ENCODE measurements around the gene ATG10.
A peak's percentile ranks its signal among the peaks of the same experiment; 100 is the strongest.
"Not testable (repeated sequence)": the region's sequence is repeated elsewhere in the genome, so short reads cannot be mapped to it uniquely, and the experiment has no call there.

Gene ATG10

GRCh38 chr5:81971712-81972491 is at the start of gene ATG10:
ATG10 (plus strand) TSS chr5:81972023; CDS start chr5:81987571, 15,548 bp downstream.
- DNase-seq (ENCODE audit: low read depth in 2 of 3, low spot score in 2 of 3), result peak; percentile 67 to 89 (median 70)

- DNase-seq (ENCODE audit: low read depth in 2 of 3, low spot score in 2 of 3), result no peak
These were observed 49.0 kb upstream of the ATG10 start for GRCh38 chr5:81922854-81923279.

GRCh38 chr5:81924442-81924841 is 47.4 kb upstream of the ATG10 start:
- no peak for DNase-seq (ENCODE audit: low read depth in 2 of 3, low spot score in 2 of 3)

GRCh38 chr5:81925009-81925408 is 46.8 kb upstream of the ATG10 start:
- DNase-seq (ENCODE audit: low read depth in 2 of 3, low spot score in 2 of 3), result no peak

GRCh38 chr5:81925981-81926380 is 45.8 kb upstream of the ATG10 start:
- DNase-seq (ENCODE audit: low read depth in 2 of 3, low spot score in 2 of 3), result no peak

- DNase-seq (ENCODE audit: low read depth in 2 of 3, low spot score in 2 of 3), result no peak
These were observed 35.8 kb upstream of the ATG10 start for GRCh38 chr5:81936066-81936465.

- DNase-seq (ENCODE audit: low read depth in 2 of 3, low spot score in 2 of 3), result no peak
These were observed 35.1 kb upstream of the ATG10 start for GRCh38 chr5:81936750-81937149.

GRCh38 chr5:81942746-81943145 is 29.1 kb upstream of the ATG10 start:
- no peak for DNase-seq (ENCODE audit: low read depth in 2 of 3, low spot score in 2 of 3)

- no peak for DNase-seq (ENCODE audit: low read depth in 2 of 3, low spot score in 2 of 3)
These were observed 23.5 kb upstream of the ATG10 start for GRCh38 chr5:81948349-81948748.

GRCh38 chr5:81949462-81949861 is 22.4 kb upstream of the ATG10 start:
- DNase-seq (ENCODE audit: low read depth in 2 of 3, low spot score in 2 of 3), result no peak

- DNase-seq (ENCODE audit: low read depth in 2 of 3, low spot score in 2 of 3), result no peak
These were observed 20.8 kb upstream of the ATG10 start for GRCh38 chr5:81950996-81951395.

- not testable (repeated sequence) for DNase-seq (ENCODE audit: low read depth in 2 of 3, low spot score in 2 of 3)
These were observed 17.0 kb upstream of the ATG10 start for GRCh38 chr5:81954796-81955195.

- DNase-seq (ENCODE audit: low read depth in 2 of 3, low spot score in 2 of 3), result not testable (repeated sequence)
These were observed 13.7 kb upstream of the ATG10 start for GRCh38 chr5:81958129-81958528.

- no peak for DNase-seq (ENCODE audit: low read depth in 2 of 3, low spot score in 2 of 3)
These were observed 10.0 kb upstream of the ATG10 start for GRCh38 chr5:81961651-81962440.

- no peak for DNase-seq (ENCODE audit: low read depth in 2 of 3, low spot score in 2 of 3)
These were observed 8.3 kb upstream of the ATG10 start for GRCh38 chr5:81963544-81963943.

GRCh38 chr5:81965524-81965923 is 6.3 kb upstream of the ATG10 start:
- DNase-seq (ENCODE audit: low read depth in 2 of 3, low spot score in 2 of 3), result no peak

GRCh38 chr5:81969226-81969625 is 2.6 kb upstream of the ATG10 start:
- DNase-seq (ENCODE audit: low read depth in 2 of 3, low spot score in 2 of 3), result no peak

GRCh38 chr5:81969912-81970311 is 1.9 kb upstream of the ATG10 start:
- no peak for DNase-seq (ENCODE audit: low read depth in 2 of 3, low spot score in 2 of 3)

- DNase-seq (ENCODE audit: low read depth in 2 of 3, low spot score in 2 of 3), result peak in 1 of 3 experiments; percentile 6
These were observed 612 bp upstream of the ATG10 start for GRCh38 chr5:81971111-81971711.

- DNase-seq (ENCODE audit: low read depth in 2 of 3, low spot score in 2 of 3), result no peak
These were observed 615 bp downstream of the ATG10 start for GRCh38 chr5:81972492-81972783.

- no peak for DNase-seq (ENCODE audit: low read depth in 2 of 3, low spot score in 2 of 3)
These were observed 8.3 kb downstream of the ATG10 start for GRCh38 chr5:81980160-81980559.

- no peak for DNase-seq (ENCODE audit: low read depth in 2 of 3, low spot score in 2 of 3)
These were observed 8.9 kb downstream of the ATG10 start for GRCh38 chr5:81980598-81981260.
